Neutrophil (primary cell): Measurements from ENCODE around the gene BNIPL.

ENCODE experiments used
- H3K27ac ChIP-seq: fragments of 200-600 bp; sonication (generic); 2 replicates; pipeline ENCODE4 v1.5.1; 2016; ENCODE audit warnings: mild to moderate bottlenecking, moderate library complexity
- H3K27me3 ChIP-seq: fragments of 200-600 bp; sonication (generic); 2 replicates; pipeline ENCODE4 v1.6.0; 2016; ENCODE audit warnings: mild to moderate bottlenecking
- H3K36me3 ChIP-seq: fragments of 200-600 bp; sonication (generic); 2 replicates; pipeline ENCODE4 v1.5.1; 2017
- H3K4me1 ChIP-seq, 2 experiments: fragments of 200-600 bp in 1 of 2; sonication (generic) in 1 of 2; 1 replicate in 1 of 2; 2 replicates in 1 of 2; pipeline versions ENCODE4 v1.5.1 to v1.6.1; 2013 to 2016; ENCODE audit warnings: low read depth in 1 of 2, low read length in 1 of 2, mild to moderate bottlenecking in 1 of 2, moderate library complexity in 1 of 2; ENCODE audit not compliant: control insufficient read depth in 1 of 2, insufficient read depth in 1 of 2
- H3K4me3 ChIP-seq, 2 experiments: fragments of 200-600 bp in 1 of 2; sonication (generic) in 1 of 2; 1 replicate in 1 of 2; 2 replicates in 1 of 2; pipeline ENCODE4 v1.5.1; 2013 to 2016; ENCODE audit warnings: low read depth in 1 of 2, low read length in 1 of 2, mild to moderate bottlenecking in 1 of 2, moderate library complexity in 1 of 2
- H3K9me3 ChIP-seq: fragments of 200-600 bp; sonication (generic); 2 replicates; pipeline ENCODE4 v1.5.1; 2016
- TF ChIP-seq, protein P1 (sequence below): fragments of 200-600 bp; sonication (generic); IDR thresholded peaks from 2 replicates; pipeline ENCODE4 v1.5.1; 2016; ENCODE audit warnings: antibody characterized with exemption

BNIPL gene, protein sequence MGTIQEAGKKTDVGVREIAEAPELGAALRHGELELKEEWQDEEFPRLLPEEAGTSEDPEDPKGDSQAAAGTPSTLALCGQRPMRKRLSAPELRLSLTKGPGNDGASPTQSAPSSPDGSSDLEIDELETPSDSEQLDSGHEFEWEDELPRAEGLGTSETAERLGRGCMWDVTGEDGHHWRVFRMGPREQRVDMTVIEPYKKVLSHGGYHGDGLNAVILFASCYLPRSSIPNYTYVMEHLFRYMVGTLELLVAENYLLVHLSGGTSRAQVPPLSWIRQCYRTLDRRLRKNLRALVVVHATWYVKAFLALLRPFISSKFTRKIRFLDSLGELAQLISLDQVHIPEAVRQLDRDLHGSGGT

DNA sequence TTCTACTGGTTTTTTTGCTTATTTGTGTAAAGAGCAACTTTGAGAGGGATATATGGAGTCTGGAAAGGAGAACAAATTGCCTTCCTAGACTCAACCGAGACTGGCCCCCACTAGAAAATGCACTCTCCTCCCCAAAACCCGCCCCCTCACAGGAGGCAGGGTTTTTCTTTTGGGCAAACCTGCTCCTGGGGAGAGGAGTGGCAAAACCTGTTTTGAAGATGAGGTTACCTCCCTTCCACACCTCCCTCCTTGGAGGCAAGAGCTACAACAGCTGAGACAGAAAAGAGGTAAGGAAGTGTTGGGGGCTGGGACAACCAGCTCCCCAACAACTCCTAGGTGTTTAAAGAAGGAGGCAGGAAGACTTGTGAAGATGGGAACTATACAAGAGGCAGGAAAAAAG lies at the start of gene BNIPL:
BNIPL (plus strand) TSS at position 231 of the 400 bp plus-strand sequence; CDS start at position 371, 140 bp downstream.
- H3K4me3 ChIP-seq: no peak within 1 kb of the TSS
- no peaks in the 10 kb centered on the region for H3K9me3 ChIP-seq
- TF ChIP-seq, protein P1, sequence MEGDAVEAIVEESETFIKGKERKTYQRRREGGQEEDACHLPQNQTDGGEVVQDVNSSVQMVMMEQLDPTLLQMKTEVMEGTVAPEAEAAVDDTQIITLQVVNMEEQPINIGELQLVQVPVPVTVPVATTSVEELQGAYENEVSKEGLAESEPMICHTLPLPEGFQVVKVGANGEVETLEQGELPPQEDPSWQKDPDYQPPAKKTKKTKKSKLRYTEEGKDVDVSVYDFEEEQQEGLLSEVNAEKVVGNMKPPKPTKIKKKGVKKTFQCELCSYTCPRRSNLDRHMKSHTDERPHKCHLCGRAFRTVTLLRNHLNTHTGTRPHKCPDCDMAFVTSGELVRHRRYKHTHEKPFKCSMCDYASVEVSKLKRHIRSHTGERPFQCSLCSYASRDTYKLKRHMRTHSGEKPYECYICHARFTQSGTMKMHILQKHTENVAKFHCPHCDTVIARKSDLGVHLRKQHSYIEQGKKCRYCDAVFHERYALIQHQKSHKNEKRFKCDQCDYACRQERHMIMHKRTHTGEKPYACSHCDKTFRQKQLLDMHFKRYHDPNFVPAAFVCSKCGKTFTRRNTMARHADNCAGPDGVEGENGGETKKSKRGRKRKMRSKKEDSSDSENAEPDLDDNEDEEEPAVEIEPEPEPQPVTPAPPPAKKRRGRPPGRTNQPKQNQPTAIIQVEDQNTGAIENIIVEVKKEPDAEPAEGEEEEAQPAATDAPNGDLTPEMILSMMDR: no peak

GRCh38 chr1:150987924-150988323 lies 48.5 kb upstream of the BNIPL start:
- H3K27ac ChIP-seq: peak overlapping the region; percentile 29
- TF ChIP-seq, protein P1: no peak
- H3K4me1 ChIP-seq: peaks cover 0 to 4% of the 10 kb centered on the region in 2 experiments
- no peaks in the 10 kb centered on the region for H3K27me3 ChIP-seq
- no peaks in the 10 kb centered on the region for H3K36me3 ChIP-seq
- no peaks in the 10 kb centered on the region for H3K9me3 ChIP-seq
- H3K4me3 ChIP-seq: no peak overlapping the region

More for the DNA sequence above, at the start of gene BNIPL:
- H3K27ac ChIP-seq: no peak within 1 kb of the TSS
- no peaks in the 10 kb centered on the region for H3K27me3 ChIP-seq
- no peaks in the 10 kb centered on the region for H3K4me1 ChIP-seq
- peaks cover 29% of the 10 kb centered on the region for H3K36me3 ChIP-seq

DNA sequence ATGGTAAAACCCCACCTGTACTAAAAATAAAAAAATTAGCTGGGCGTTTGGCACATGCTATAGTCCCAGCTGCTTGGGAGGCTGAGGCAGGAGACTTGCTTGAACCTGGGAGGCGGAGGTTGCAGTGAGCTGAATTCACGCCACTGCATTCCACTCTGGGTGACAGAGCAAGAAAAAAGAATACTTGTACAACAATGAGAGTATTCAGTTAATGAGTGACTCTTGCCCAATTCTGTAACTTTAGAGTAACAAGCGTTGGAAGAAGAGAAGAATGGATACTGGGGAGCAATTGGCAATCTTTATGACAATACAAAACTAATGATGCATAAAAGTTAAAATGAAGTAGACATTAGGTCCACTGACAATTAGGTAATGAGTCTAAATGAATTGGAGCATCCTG lies 43.8 kb upstream of the BNIPL start:
- Histone ChIP-seq H3K27ac (no peak overlapping the region), H3K36me3 (peaks cover 40% of the 10 kb centered on the region), H3K27me3 (no peaks in the 10 kb centered on the region), H3K4me3 (no peak overlapping the region), H3K9me3 (no peaks in the 10 kb centered on the region), H3K4me1 (peaks cover 0 to 4% of the 10 kb centered on the region in 2 experiments)
- TF ChIP-seq, protein P1: no peak

- peaks cover 5 to 7% of the 10 kb centered on the region in 2 experiments for H3K4me1 ChIP-seq
- H3K27me3 ChIP-seq: no peaks in the 10 kb centered on the region
- H3K27ac ChIP-seq: peak overlapping the region; percentile 67
- H3K9me3 ChIP-seq: no peaks in the 10 kb centered on the region
- H3K4me3 ChIP-seq: no peak overlapping the region
- peaks cover 57% of the 10 kb centered on the region for H3K36me3 ChIP-seq
- TF ChIP-seq, protein P1: no peak
These were observed 42.1 kb upstream of the BNIPL start for GRCh38 chr1:150994248-150994647.

DNA sequence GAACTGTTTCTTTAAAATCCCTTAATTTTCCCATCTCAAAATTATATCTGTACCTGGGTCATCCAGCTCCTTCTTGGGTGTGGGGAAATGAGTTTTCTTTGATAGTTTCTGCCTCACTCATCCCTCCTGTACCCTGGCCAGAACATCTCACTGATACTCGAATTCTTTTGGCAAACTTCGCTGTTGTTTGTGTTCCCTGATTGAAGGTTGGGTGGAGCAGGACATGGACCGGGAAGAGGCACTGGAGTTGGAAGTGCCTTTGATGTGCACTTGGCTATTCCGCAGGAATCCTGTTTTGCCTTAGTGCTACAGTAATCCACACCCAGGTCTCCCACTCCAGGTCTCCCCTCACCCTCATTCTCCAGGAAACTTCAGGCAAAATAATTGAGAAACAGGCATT lies 40.9 kb upstream of the BNIPL start:
- H3K27me3 ChIP-seq: no peaks in the 10 kb centered on the region
- H3K27ac ChIP-seq: peak overlapping the region; percentile 67
- peaks cover 17 to 19% of the 10 kb centered on the region in 2 experiments for H3K4me1 ChIP-seq

More for the DNA sequence above, 40.9 kb upstream of the BNIPL start:
- Histone ChIP-seq H3K4me3 (no peak overlapping the region), H3K36me3 (peaks cover 69% of the 10 kb centered on the region), H3K9me3 (no peaks in the 10 kb centered on the region)
- TF ChIP-seq, protein P1: no peak
